Measurements from ENCODE around the gene RANBP17. TPM values are rescaled to one million over a fixed set of nuclear protein-coding genes. Genes with fewer than 3 reads are reported as not detected.

The RANBP17 gene
- polyA plus RNA-seq: 1 to 10 TPM in 2 of 4 donors, under 1 TPM in 2; 0.67 to 6.1 (median 1.2) TPM
- long read RNA-seq, donor 1, partial matches to known transcripts: 0 of 2 reads
- long read RNA-seq, donor 1, other reads (novel, unspliced or antisense): 0 of 2 reads
- long read RNA-seq, donor 2: 0 reads
- long read RNA-seq, donor 3, partial matches to known transcripts: 0 of 2 reads
- long read RNA-seq, donor 3, other reads (novel, unspliced or antisense): 0 of 2 reads
- long read RNA-seq, donor 4: 0 reads
- long read RNA-seq, donor 5: 0 reads
- long read RNA-seq, donor 6: 0 reads
- long read RNA-seq, donor 7: 0 reads
- long read RNA-seq, donor 8: 0 reads
- long read RNA-seq, donor 9: 0 reads
- long read RNA-seq, donor 10, partial matches to known transcripts: 0 of 1 reads
- long read RNA-seq, donor 10, other reads (novel, unspliced or antisense): 0 of 1 reads

GRCh38 chr5:170861917-170862766 lies at the start of gene RANBP17:
TSS of gene RANBP17 (plus strand) at chr5:170862018.
- no peak for FAIRE-seq
- Histone ChIP-seq H3K27ac (ENCODE audit: low read depth in 1 of 3, low read length in 2 of 3) (peak within 1 kb of the TSS in 1 of 3 donors; percentile 18), H3K4me3 (ENCODE audit: low read depth in 1 of 3, low read length in 3 of 3) (peak within 1 kb of the TSS; percentile 58 to 62 (median 60)), H3K27me3 (ENCODE audit: control insufficient read depth in 3 of 3, insufficient read depth in 3 of 3, low read length in 3 of 3) (no peaks in the 10 kb centered on the region), H3K36me3 (ENCODE audit: control insufficient read depth in 3 of 3, insufficient read depth in 2 of 3, low read depth in 1 of 3, low read length in 3 of 3) (no peaks in the 10 kb centered on the region), H3K9me3 (ENCODE audit: control insufficient read depth in 2 of 2, insufficient read depth in 1 of 2, low read depth in 1 of 2, low read length in 1 of 2) (peaks cover 0 to 5% of the 10 kb centered on the region in 2 donors), H3K4me1 (ENCODE audit: control insufficient read depth in 3 of 3, insufficient read depth in 2 of 3, low read depth in 1 of 3, low read length in 2 of 3) (peaks cover 0 to 9% (median 0%) of the 10 kb centered on the region in 3 donors)
- peak; percentile 33 to 81 for DNase-seq
- WGBS, 3 donors: 2 to 5% (median 3%) methylated on average over 62 to 102 of the region's 102 CpGs

GRCh38 chr5:170813231-170813630 lies 48.6 kb upstream of the RANBP17 start:
- FAIRE-seq: no peak
- no peak overlapping the region for H3K27ac ChIP-seq (ENCODE audit: low read depth in 1 of 3, low read length in 2 of 3)

GRCh38 chr5:170817195-170817594 lies 44.6 kb upstream of the RANBP17 start:
- Histone ChIP-seq H3K4me1 (ENCODE audit: control insufficient read depth in 3 of 3, insufficient read depth in 2 of 3, low read depth in 1 of 3, low read length in 2 of 3) (peaks cover 0 to 8% (median 0%) of the 10 kb centered on the region in 3 donors), H3K9me3 (ENCODE audit: control insufficient read depth in 2 of 2, insufficient read depth in 1 of 2, low read depth in 1 of 2, low read length in 1 of 2) (no peaks in the 10 kb centered on the region), H3K36me3 (ENCODE audit: control insufficient read depth in 3 of 3, insufficient read depth in 2 of 3, low read depth in 1 of 3, low read length in 3 of 3) (no peaks in the 10 kb centered on the region), H3K4me3 (ENCODE audit: low read depth in 1 of 3, low read length in 3 of 3) (no peak overlapping the region), H3K27ac (ENCODE audit: low read depth in 1 of 3, low read length in 2 of 3) (no peak overlapping the region), H3K27me3 (ENCODE audit: control insufficient read depth in 3 of 3, insufficient read depth in 3 of 3, low read length in 3 of 3) (no peaks in the 10 kb centered on the region)
- FAIRE-seq (no peak), DNase-seq (no peak)
- WGBS, 3 donors: 69 to 74% (median 69%) methylated on average over 3 of the region's 3 CpGs

More at GRCh38 chr5:170813231-170813630, 48.6 kb upstream of the RANBP17 start:
- Histone ChIP-seq H3K9me3 (ENCODE audit: control insufficient read depth in 2 of 2, insufficient read depth in 1 of 2, low read depth in 1 of 2, low read length in 1 of 2) (no peaks in the 10 kb centered on the region), H3K4me1 (ENCODE audit: control insufficient read depth in 3 of 3, insufficient read depth in 2 of 3, low read depth in 1 of 3, low read length in 2 of 3) (no peaks in the 10 kb centered on the region), H3K36me3 (ENCODE audit: control insufficient read depth in 3 of 3, insufficient read depth in 2 of 3, low read depth in 1 of 3, low read length in 3 of 3) (no peaks in the 10 kb centered on the region), H3K4me3 (ENCODE audit: low read depth in 1 of 3, low read length in 3 of 3) (no peak overlapping the region), H3K27me3 (ENCODE audit: control insufficient read depth in 3 of 3, insufficient read depth in 3 of 3, low read length in 3 of 3) (no peaks in the 10 kb centered on the region)
- no peak for DNase-seq
- 76 to 93% (median 91%) methylated on average over 5 of the region's 5 CpGs for WGBS, 3 donors

- H3K4me3 ChIP-seq (ENCODE audit: low read depth in 1 of 3, low read length in 3 of 3): no peak overlapping the region
- FAIRE-seq (no peak), DNase-seq (no peak)
- H3K36me3 ChIP-seq (ENCODE audit: control insufficient read depth in 3 of 3, insufficient read depth in 2 of 3, low read depth in 1 of 3, low read length in 3 of 3): no peaks in the 10 kb centered on the region
- H3K27me3 ChIP-seq (ENCODE audit: control insufficient read depth in 3 of 3, insufficient read depth in 3 of 3, low read length in 3 of 3): no peaks in the 10 kb centered on the region
- 87 to 100% (median 100%) methylated on average over 1 of the region's 1 CpG for WGBS, 3 donors
- H3K9me3 ChIP-seq (ENCODE audit: control insufficient read depth in 2 of 2, insufficient read depth in 1 of 2, low read depth in 1 of 2, low read length in 1 of 2): no peaks in the 10 kb centered on the region
- peaks cover 0 to 8% (median 0%) of the 10 kb centered on the region in 3 donors for H3K4me1 ChIP-seq (ENCODE audit: control insufficient read depth in 3 of 3, insufficient read depth in 2 of 3, low read depth in 1 of 3, low read length in 2 of 3)
- no peak overlapping the region for H3K27ac ChIP-seq (ENCODE audit: low read depth in 1 of 3, low read length in 2 of 3)
Measured at GRCh38 chr5:170818232-170818631, 43.6 kb upstream of the RANBP17 start.

GRCh38 chr5:170819824-170820223 lies 42.0 kb upstream of the RANBP17 start:
- Histone ChIP-seq H3K27me3 (ENCODE audit: control insufficient read depth in 3 of 3, insufficient read depth in 3 of 3, low read length in 3 of 3) (no peaks in the 10 kb centered on the region), H3K4me1 (ENCODE audit: control insufficient read depth in 3 of 3, insufficient read depth in 2 of 3, low read depth in 1 of 3, low read length in 2 of 3) (peaks cover 0 to 8% (median 0%) of the 10 kb centered on the region in 3 donors), H3K36me3 (ENCODE audit: control insufficient read depth in 3 of 3, insufficient read depth in 2 of 3, low read depth in 1 of 3, low read length in 3 of 3) (no peaks in the 10 kb centered on the region), H3K9me3 (ENCODE audit: control insufficient read depth in 2 of 2, insufficient read depth in 1 of 2, low read depth in 1 of 2, low read length in 1 of 2) (no peaks in the 10 kb centered on the region), H3K27ac (ENCODE audit: low read depth in 1 of 3, low read length in 2 of 3) (no peak overlapping the region), H3K4me3 (ENCODE audit: low read depth in 1 of 3, low read length in 3 of 3) (no peak overlapping the region)
- FAIRE-seq (no peak), DNase-seq (peak in 1 of 2 donors; percentile 6)

DNA sequence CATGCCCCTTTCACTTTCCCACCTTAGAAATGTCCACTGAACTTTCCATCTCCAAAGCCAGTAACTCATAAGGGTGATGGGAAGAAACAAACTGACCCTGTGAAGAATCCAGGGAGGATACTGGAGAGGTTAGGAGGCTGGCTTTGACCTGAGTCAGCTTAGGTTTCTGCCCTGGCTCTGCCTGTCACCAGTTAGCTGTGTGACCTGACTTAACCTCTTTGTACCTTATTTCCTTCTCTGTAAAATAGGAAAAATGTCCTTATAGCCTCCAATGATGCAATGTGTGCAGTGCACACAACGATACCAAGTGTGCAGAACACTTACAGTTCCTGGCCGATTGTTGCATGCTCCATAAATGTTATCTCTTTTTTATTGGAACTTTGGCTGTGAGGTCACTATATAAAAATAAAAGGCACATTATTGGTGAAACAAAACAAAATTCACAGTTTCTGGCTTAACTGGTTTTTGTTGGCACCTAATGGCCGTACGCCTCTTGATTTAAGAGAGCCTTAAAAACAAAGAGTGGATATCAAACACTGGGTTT lies 40.5 kb upstream of the RANBP17 start:
- Histone ChIP-seq H3K9me3 (ENCODE audit: control insufficient read depth in 2 of 2, insufficient read depth in 1 of 2, low read depth in 1 of 2, low read length in 1 of 2) (peaks cover 0 to 7% of the 10 kb centered on the region in 2 donors), H3K36me3 (ENCODE audit: control insufficient read depth in 3 of 3, insufficient read depth in 2 of 3, low read depth in 1 of 3, low read length in 3 of 3) (no peaks in the 10 kb centered on the region), H3K27me3 (ENCODE audit: control insufficient read depth in 3 of 3, insufficient read depth in 3 of 3, low read length in 3 of 3) (no peaks in the 10 kb centered on the region), H3K4me1 (ENCODE audit: control insufficient read depth in 3 of 3, insufficient read depth in 2 of 3, low read depth in 1 of 3, low read length in 2 of 3) (peaks cover 0 to 8% (median 0%) of the 10 kb centered on the region in 3 donors), H3K27ac (ENCODE audit: low read depth in 1 of 3, low read length in 2 of 3) (no peak overlapping the region), H3K4me3 (ENCODE audit: low read depth in 1 of 3, low read length in 3 of 3) (no peak overlapping the region)
- FAIRE-seq (no peak), DNase-seq (peak in 1 of 2 donors; percentile 24)
- WGBS, 3 donors: 35 to 63% (median 53%) methylated on average over 4 of the region's 4 CpGs

GRCh38 chr5:170826117-170826516 lies 35.7 kb upstream of the RANBP17 start:
- Histone ChIP-seq H3K4me1 (ENCODE audit: control insufficient read depth in 3 of 3, insufficient read depth in 2 of 3, low read depth in 1 of 3, low read length in 2 of 3) (no peaks in the 10 kb centered on the region), H3K27ac (ENCODE audit: low read depth in 1 of 3, low read length in 2 of 3) (no peak overlapping the region), H3K9me3 (ENCODE audit: control insufficient read depth in 2 of 2, insufficient read depth in 1 of 2, low read depth in 1 of 2, low read length in 1 of 2) (peaks cover 0 to 7% of the 10 kb centered on the region in 2 donors), H3K36me3 (ENCODE audit: control insufficient read depth in 3 of 3, insufficient read depth in 2 of 3, low read depth in 1 of 3, low read length in 3 of 3) (no peaks in the 10 kb centered on the region), H3K4me3 (ENCODE audit: low read depth in 1 of 3, low read length in 3 of 3) (no peak overlapping the region), H3K27me3 (ENCODE audit: control insufficient read depth in 3 of 3, insufficient read depth in 3 of 3, low read length in 3 of 3) (no peaks in the 10 kb centered on the region)
- DNase-seq (no peak), FAIRE-seq (no peak)
- 78 to 89% (median 80%) methylated on average over 2 of the region's 2 CpGs for WGBS, 3 donors

DNA sequence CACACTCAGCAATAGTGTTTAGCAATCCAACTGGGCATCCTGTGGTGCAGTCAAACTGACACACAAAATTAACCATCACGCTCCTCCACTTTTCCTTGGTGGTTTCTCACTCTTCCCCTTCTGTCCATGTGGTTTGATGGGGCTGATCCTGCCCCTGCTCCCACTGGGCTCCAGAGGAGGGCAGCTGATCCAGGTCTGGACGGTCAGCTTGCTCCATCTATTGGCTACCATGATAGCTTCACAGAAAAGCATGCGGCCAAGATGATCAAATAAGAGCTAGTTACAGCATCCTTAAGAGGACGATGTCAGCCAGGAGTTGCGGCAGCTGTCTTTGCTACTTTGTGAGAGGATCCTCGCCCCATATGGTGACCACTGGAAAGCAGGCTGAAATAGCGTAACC lies 29.6 kb upstream of the RANBP17 start:
- 77 to 87% (median 82%) methylated on average over 7 of the region's 7 CpGs for WGBS, 3 donors
- Histone ChIP-seq H3K36me3 (ENCODE audit: control insufficient read depth in 3 of 3, insufficient read depth in 2 of 3, low read depth in 1 of 3, low read length in 3 of 3) (no peaks in the 10 kb centered on the region), H3K27ac (ENCODE audit: low read depth in 1 of 3, low read length in 2 of 3) (no peak overlapping the region), H3K4me1 (ENCODE audit: control insufficient read depth in 3 of 3, insufficient read depth in 2 of 3, low read depth in 1 of 3, low read length in 2 of 3) (peaks cover 0 to 1% (median 0%) of the 10 kb centered on the region in 3 donors), H3K9me3 (ENCODE audit: control insufficient read depth in 2 of 2, insufficient read depth in 1 of 2, low read depth in 1 of 2, low read length in 1 of 2) (no peaks in the 10 kb centered on the region), H3K4me3 (ENCODE audit: low read depth in 1 of 3, low read length in 3 of 3) (no peak overlapping the region), H3K27me3 (ENCODE audit: control insufficient read depth in 3 of 3, insufficient read depth in 3 of 3, low read length in 3 of 3) (no peaks in the 10 kb centered on the region)
- DNase-seq: no peak
- no peak for FAIRE-seq
